Measurements from ENCODE around the gene ATXN10.
"Not testable (repeated sequence)": the region's sequence is repeated elsewhere in the genome, so short reads cannot be mapped to it uniquely, and the experiment has no call there.

The ATXN10 gene

DNA sequence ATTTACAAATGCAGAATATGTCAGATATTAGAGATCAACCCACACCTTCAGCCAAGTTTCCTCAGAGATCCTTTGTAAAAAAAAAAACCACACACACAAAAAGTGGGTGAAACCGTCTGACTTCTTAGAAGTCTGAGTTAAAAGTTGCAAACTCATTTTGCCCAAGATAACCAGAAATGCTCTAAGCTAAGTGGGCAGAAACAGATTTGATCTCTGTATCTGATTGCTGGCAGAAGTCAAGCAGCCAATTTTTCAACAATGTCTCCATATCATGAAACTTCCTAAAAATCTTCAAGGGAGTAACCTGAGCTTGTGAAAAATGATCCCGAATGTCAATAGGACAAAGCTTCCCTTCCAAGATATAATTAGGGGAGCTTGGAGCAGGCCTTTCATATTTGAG is 28.6 kb upstream of the ATXN10 start:
- in situ Hi-C loops (cut with MboI; ENCODE audit: low sequenced_read_pairs): no loop called here

- in situ Hi-C loops (cut with MboI; ENCODE audit: low sequenced_read_pairs): no loop called here
These were observed 26.9 kb upstream of the ATXN10 start for GRCh38 chr22:45644714-45645113.

DNA sequence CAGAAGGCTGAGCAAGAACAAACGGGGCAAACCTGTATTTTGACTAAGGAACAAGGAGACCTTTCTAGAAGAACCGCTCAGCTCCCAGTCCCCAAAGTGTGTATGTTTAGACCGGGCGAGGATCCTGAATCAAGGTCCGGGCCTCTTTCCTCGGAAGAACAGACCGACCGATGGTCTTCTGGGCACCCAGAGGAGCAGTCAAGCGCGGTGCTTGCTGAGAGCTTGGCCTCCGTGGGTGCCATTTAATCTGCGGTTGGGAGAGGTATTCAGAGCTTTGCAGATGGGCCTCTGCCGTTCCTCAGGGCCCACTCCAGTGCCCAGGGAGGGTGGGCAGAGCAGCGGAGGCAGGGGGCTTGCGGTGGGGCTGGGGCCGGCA is 26.5 kb upstream of the ATXN10 start:
- in situ Hi-C loops (cut with MboI; ENCODE audit: low sequenced_read_pairs): no loop called here

GRCh38 chr22:45645526-45646414 is 25.9 kb upstream of the ATXN10 start:
- in situ Hi-C loops (cut with MboI; ENCODE audit: low sequenced_read_pairs): no loop called here

GRCh38 chr22:45647532-45648225 is 24.0 kb upstream of the ATXN10 start:
- in situ Hi-C loops (cut with MboI; ENCODE audit: low sequenced_read_pairs): no loop called here

DNA sequence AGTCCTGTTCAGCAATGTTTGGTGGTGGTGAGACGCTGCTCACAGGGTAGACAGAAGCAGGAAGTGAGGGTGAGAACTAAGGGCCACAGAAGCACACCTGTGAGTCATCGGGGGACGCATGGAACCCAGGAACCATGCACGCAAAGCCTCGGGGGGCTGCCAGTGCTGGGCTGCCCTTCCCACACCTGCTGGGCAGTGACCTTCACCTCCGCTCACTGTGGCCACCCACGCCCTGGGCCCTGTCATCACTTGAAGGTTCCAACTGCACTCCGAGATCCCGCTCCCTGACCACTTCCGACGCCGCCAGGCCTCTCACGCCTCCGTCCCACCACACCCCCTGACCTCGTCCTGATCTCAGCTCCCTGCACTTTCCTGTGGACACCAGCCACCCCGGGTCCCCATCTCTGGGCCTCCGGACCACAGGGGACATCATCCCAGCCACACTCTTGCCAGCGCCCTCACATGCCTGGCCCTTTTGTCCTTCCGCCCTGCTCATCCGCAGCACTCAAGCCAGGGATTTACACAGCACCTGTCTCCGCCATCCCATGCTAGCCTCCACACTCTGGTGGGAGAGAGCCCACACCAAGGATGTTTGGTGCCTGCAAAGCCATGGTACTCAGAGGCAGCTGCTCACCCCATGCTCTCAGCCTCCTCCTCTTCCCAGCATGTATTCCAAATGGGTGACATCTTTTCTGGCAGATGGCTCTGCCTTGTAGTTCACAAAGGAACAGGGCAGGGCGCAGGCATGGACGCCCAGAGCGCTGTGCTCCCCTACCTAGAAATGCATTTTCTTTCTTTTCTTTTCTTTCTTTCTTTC is 23.1 kb upstream of the ATXN10 start:
- in situ Hi-C loops (cut with MboI; ENCODE audit: low sequenced_read_pairs): no loop called here

DNA sequence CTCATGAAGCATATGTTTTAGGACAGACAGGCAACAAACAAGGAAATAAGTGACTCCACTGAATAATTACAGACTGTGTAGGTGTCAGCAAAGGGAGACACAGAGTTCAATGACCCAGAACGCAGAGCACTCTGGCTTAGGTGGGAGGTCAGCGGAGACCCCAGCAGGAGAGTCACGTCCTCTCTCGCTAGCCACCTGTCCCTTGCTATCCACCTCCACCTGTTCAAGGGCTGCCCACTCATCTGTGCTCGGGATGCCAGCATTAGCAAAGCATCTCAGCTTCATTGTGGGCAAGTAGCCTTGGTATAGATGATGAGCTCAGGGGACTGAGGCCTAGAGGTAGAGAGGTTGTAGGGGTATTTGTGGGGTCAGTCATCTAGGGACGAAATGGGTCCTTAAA is 21.8 kb upstream of the ATXN10 start:
- in situ Hi-C loops (cut with MboI; ENCODE audit: low sequenced_read_pairs): no loop called here

- in situ Hi-C loops (cut with MboI; ENCODE audit: low sequenced_read_pairs): no loop called here
These were observed 20.9 kb upstream of the ATXN10 start for GRCh38 chr22:45650721-45651120.

DNA sequence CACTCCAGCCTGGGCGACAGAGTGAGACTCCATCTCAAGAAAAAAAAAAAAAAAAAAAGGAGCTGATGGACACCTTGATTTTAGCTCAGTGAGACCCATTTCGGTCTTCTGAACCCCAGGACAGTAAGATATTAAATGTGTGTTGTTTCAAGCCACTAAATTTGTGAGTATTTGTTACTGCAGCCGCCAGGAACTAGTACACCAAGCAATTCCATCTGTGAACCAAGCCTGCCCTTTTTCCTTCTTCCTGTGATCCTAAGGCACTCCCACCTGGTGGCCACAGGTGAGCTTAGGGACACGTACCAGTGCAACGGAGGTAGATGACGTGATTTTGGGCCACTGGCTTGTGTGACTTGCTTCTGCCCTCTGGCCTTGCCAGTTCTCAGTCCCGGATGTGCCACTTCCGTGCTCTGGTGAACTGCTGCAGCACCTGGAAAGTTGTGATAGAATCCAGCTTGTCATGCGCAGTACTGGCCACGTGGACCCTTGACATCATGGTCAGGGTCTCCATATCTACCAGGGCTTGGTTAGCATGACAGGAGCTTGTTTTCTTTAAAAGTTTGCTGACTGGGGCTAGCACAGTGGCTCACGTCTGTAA is 19.6 kb upstream of the ATXN10 start:
- in situ Hi-C loops (cut with MboI; ENCODE audit: low sequenced_read_pairs): no loop called here

GRCh38 chr22:45656577-45656976 is 15.1 kb upstream of the ATXN10 start:
- in situ Hi-C loops (cut with MboI; ENCODE audit: low sequenced_read_pairs): no loop called here

DNA sequence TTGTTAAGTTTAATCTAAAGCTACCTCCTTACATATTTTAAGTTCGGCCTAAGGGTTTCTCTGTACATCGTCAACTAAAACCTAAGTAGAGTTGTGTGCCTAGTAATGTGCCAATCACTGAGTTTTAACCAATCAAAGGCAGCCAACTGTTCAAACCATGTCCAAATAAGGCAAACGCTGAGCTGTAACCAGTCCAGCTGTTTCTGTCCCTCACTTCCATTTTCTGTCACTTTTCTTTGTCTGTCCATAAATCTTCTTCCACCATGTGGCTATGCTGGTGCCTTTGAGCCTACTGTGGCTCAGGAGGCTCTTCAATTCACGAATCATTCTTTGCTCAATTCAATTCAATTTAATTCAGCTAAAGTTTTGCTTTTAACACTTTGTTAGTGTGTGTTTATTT is 13.9 kb upstream of the ATXN10 start:
- in situ Hi-C loops (cut with MboI; ENCODE audit: low sequenced_read_pairs): no loop called here

DNA sequence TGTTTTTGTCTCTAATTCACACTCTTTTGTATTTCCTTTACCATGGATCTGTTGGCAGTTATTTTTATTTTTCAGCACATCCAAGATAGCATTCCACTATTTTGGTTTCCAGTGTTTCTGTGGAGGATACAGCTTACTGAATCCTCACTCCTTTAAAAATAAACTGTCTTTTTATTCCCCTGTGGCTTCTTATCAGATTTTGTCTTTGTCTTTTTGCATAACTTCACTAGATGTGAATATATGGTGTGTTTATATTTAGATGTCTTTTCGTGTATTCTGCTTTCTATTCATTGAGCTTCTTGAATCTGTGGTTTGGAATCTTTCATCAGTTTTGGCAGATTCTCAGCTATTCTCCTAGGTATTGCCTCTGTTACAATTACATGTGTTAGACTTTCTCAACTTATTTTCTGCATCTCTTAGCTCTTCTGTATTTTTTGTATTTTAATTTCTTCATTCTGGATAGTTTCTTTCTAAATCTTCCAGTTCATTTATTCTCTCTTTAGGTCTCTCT is 7.4 kb upstream of the ATXN10 start:
- in situ Hi-C loops (cut with MboI; ENCODE audit: low sequenced_read_pairs): no loop called here

DNA sequence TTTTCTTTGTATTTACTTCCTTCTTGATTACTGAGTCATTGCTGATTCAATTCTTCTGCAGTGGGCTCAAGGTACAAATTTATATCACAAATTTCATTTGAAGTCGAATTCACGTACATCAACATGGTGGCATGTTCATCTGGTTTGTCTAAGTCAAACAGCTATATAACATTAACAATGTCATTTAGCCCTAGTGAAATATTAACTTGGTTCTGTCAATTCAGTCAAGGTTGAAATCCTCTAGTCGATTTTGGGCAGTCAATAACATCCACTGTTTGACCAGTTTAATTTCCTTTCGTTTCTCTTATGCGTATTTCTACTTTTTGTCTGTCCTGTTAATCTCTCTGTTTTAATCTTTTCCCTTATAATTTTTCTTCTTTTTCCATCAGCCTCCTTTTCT is 4.1 kb upstream of the ATXN10 start:
- in situ Hi-C loops (cut with MboI; ENCODE audit: low sequenced_read_pairs): no loop called here

DNA sequence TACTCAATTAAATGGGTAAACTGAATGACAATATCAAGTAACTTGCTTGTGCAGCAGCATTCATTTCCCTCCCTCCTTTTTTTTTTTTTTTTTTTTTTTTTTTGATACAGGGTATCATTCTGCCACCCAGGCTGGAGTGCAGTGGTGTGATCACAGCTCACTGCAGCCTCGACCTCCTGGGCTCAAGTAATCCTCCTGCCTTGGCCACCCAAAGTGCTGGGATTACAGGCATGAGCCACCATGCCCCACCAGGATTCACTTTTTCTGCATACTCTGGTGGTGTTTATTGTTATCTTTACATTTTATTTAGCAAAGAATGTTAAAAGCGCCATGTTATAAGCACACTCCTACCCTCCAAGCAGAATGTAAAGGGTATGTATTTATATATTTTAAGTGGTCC is 1.3 kb upstream of the ATXN10 start:
- in situ Hi-C loops (cut with MboI; ENCODE audit: low sequenced_read_pairs): not testable (repeated sequence)

- in situ Hi-C loops (cut with MboI; ENCODE audit: low sequenced_read_pairs): no loop called here
These were observed 452 bp upstream of the ATXN10 start for GRCh38 chr22:45670981-45671782.

- in situ Hi-C loops (cut with MboI; ENCODE audit: low sequenced_read_pairs): no loop called here
These were observed 1.2 kb downstream of the ATXN10 start for GRCh38 chr22:45672564-45673481.

GRCh38 chr22:45673482-45674175 is 2.0 kb downstream of the ATXN10 start:
- in situ Hi-C loops (cut with MboI; ENCODE audit: low sequenced_read_pairs): no loop called here

GRCh38 chr22:45676024-45676423 is 4.4 kb downstream of the ATXN10 start:
- in situ Hi-C loops (cut with MboI; ENCODE audit: low sequenced_read_pairs): no loop called here
